Adrenal gland (tissue), 12 donors: ENCODE measurements around the gene CNNM4. TPM values are rescaled to one million over a fixed set of nuclear protein-coding genes. Genes with fewer than 3 reads are reported as not detected.

Experiments used
- DNase-seq, 7 donors: peaks; one replicate each; pipeline ENCODE4 v3.0.0-alpha.2; 2019 to 2020
- H3K27ac ChIP-seq, 5 donors: fragments of 200-600 bp; sonication (generic) in 4 of 5; 1 replicate in 3 of 5; 2 replicates in 2 of 5; pipeline versions ENCODE4 v1.5.1 to v1.8.0; 2016 to 2020; ENCODE audit warnings: mild to moderate bottlenecking in 1 of 5
- H3K27me3 ChIP-seq: fragments of 200-600 bp; 2 replicates; pipeline ENCODE4 v1.8.0; 2021
- H3K36me3 ChIP-seq, 2 donors: fragments of 200-600 bp; replicated peaks in 1 of 2; 1 replicate in 1 of 2; 2 replicates in 1 of 2; pipeline versions ENCODE4 v1.5.1 to v1.8.0; 2018 to 2022
- H3K4me1 ChIP-seq, 2 donors: fragments of 200-600 bp; replicated peaks in 1 of 2; 1 replicate in 1 of 2; 2 replicates in 1 of 2; pipeline versions ENCODE4 v1.5.1 to v1.8.0; 2018 to 2021
- H3K4me3 ChIP-seq, 4 donors: fragments of 200-600 bp; sonication (generic) in 3 of 4; one replicate each; pipeline ENCODE4 v1.5.1; 2016 to 2018
- H3K9me3 ChIP-seq, 3 donors: fragments of 200-600 bp; sonication (generic) in 1 of 3; replicated peaks in 1 of 3; 1 replicate in 2 of 3; 2 replicates in 1 of 3; pipeline versions ENCODE4 v1.5.1 to v1.8.0; 2016 to 2021
- POLR2A ChIP-seq, 2 donors: fragments of 450-650 bp; IDR thresholded peaks; one replicate each; pipeline ENCODE4 v1.6.1; 2017; ENCODE audit warnings: antibody characterized with exemption in 2 of 2, mild to moderate bottlenecking in 2 of 2, moderate library complexity in 1 of 2
- WGBS, 4 donors: extraction: QIAGEN DNeasy Blood & Tissue Kit in 2 of 4; methylation state at CpG; one replicate each; pipeline versions ENCODE4 v1.1.5 to v1.1.7; 2013 to 2017; 5-methylcytosine and 5-hydroxymethylcytosine counted together
- intact Hi-C, 2 donors: fragments of 100-400 bp; cut with DNase I; formaldehyde crosslinking; loops; one replicate each; pipeline versions ENCODE4 v1.14.1 to v1.15.0; 2022 to 2023
- polyA plus RNA-seq, 3 donors: library from polyadenylated mRNA; stranded (reverse); fragments of 200-250 nt in 2 of 3; fragments of 350-450 nt in 1 of 3; fragmentation: Illumina TruSeq in 1 of 3; extraction: RNeasy Lipid Tissue Mini Kit (QIAGEN cat#74804) in 1 of 3; gene quantifications; one replicate each; pipeline ENCODE4 v1.2.3, GENCODE V29; 2013 to 2014
- total RNA-seq, 9 donors: library from RNA; depleted of rRNA in 4 of 9; stranded (reverse); fragments of >200 nt in 4 of 9; fragments of 120-200 nt in 1 of 9; fragmentation: NEBNext Ultra II Directional in 1 of 9; extraction: Animal tissue kit (Norgen Biotek cat#: 25700) in 1 of 9; gene quantifications; one replicate each; pipeline versions ENCODE4 v1.1.0 to v1.2.4, GENCODE V29; 2013 to 2023
- TF ChIP-seq, protein P1 (sequence below), 6 experiments: fragments of 450-650 bp in 4 of 6; fragments of 200-600 bp in 2 of 6; sonication (generic) in 1 of 6; IDR thresholded peaks; 1 replicate in 5 of 6; 2 replicates in 1 of 6; pipeline versions ENCODE4 v1.5.1 to v1.8.0; 2016 to 2021; ENCODE audit warnings: antibody characterized with exemption in 6 of 6, mild to moderate bottlenecking in 2 of 6, moderate library complexity in 1 of 6
- donor health status: healthy with polysubstance abuse.
- donor health status: Bipolar disorder and iron deficiency.
- donor health status: DM: yes; HTN: yes; CAD: no.
- donor health status: DM: no; HTN: no; CAD: no.
- donor health status: DM: no; HTN: no; CAD: no.
- donor health status: DM: yes; HTN: yes; CAD: no.

CNNM4 gene
- total and polyA plus RNA-seq, 12 donors = 2.2 to 7.7 (median 4.4) TPM

DNA sequence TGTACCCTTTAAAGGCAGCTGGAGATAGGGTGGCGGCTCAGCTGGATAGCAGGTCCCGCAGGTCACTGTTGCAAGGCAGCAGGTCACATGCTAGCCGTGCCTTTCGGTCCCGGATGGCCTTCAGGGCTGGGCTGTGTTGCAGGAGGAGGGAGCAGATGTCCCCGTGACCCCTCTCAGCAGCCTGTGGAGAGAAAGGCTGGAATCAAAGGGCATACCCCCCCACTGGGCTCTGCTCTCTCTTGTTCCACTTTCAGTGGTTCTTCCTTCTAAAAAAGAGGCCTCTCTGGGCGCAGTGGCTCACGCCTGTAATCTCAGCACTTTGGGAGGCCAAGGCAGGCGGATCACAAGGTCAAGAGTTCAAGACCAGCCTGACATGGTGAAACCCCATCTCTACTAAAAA is 87.6 kb downstream of the CNNM4 start:
- peak in 6 of 7 donors; percentile 72 to 91 (median 85) for DNase-seq
- Histone ChIP-seq H3K27me3 (no peaks in the 10 kb centered on the region), H3K4me1 (peaks cover 5 to 10% of the 10 kb centered on the region in 2 donors), H3K9me3 (no peaks in the 10 kb centered on the region), H3K27ac (peak overlapping the region in 3 of 5 donors; percentile 32 to 53 (median 52)), H3K36me3 (peaks cover 0 to 49% of the 10 kb centered on the region in 2 donors), H3K4me3 (no peak overlapping the region)
- intact Hi-C loops = no loop called here
- TF ChIP-seq POLR2A (IDR thresholded peaks at IDR 0.05) = no peak
- TF ChIP-seq, protein P1, sequence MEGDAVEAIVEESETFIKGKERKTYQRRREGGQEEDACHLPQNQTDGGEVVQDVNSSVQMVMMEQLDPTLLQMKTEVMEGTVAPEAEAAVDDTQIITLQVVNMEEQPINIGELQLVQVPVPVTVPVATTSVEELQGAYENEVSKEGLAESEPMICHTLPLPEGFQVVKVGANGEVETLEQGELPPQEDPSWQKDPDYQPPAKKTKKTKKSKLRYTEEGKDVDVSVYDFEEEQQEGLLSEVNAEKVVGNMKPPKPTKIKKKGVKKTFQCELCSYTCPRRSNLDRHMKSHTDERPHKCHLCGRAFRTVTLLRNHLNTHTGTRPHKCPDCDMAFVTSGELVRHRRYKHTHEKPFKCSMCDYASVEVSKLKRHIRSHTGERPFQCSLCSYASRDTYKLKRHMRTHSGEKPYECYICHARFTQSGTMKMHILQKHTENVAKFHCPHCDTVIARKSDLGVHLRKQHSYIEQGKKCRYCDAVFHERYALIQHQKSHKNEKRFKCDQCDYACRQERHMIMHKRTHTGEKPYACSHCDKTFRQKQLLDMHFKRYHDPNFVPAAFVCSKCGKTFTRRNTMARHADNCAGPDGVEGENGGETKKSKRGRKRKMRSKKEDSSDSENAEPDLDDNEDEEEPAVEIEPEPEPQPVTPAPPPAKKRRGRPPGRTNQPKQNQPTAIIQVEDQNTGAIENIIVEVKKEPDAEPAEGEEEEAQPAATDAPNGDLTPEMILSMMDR (IDR thresholded peaks at IDR 0.05) = no peak
- 34 to 51% (median 44%) methylated on average over 4 to 9 of the region's 9 CpGs for WGBS, 4 donors

DNA sequence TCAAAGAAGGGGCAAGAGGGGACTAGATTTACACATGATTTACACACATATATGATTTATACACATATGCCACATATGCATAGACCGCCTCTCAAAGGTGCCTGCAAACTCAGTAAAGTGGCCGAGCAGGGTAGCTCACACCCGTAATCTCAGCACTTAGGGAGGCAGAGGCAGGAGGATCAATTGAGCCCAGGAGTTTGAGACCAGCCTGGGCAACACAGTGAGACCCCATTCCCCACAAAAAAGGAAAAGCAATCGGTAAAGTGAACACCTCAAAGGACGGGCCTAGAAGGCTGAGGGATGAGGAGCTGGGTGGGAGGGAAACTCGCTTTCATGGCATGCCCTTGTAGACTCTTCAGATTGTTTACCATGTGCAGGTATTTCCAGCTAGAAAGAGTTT is 92.0 kb downstream of the CNNM4 start:
- Histone ChIP-seq H3K36me3 (peaks cover 0 to 46% of the 10 kb centered on the region in 2 donors), H3K27ac (no peak overlapping the region), H3K4me3 (no peak overlapping the region), H3K27me3 (no peaks in the 10 kb centered on the region), H3K9me3 (no peaks in the 10 kb centered on the region), H3K4me1 (peaks cover 21 to 22% of the 10 kb centered on the region in 2 donors)
- DNase-seq = no peak
- intact Hi-C loops = no loop called here
- WGBS, 4 donors = 86 to 98% (median 96%) methylated on average over 6 of the region's 6 CpGs
- TF ChIP-seq, protein P1 (IDR thresholded peaks at IDR 0.05) = no peak
- TF ChIP-seq POLR2A (IDR thresholded peaks at IDR 0.05) = no peak

DNA sequence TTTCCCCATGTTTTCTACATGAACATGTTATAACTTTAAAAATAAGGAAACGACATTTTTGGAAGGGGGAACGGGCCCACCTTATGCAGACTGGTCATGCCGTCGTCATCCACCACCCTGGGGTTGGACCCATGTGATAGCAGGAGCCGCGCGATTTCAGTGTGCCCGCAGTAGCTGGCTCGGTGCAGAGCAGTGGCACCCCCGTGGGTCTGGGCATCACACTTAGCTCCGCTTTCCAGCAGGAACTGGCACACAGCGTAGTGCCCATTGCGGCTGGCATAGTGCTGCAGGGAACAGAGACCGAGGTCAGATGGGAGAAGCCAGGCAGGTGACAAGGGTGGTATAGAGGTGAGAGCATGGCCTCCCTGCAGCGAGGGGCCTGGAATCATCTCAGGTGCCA is 92.6 kb downstream of the CNNM4 start:
- peaks cover 0 to 40% of the 10 kb centered on the region in 2 donors for H3K36me3 ChIP-seq
- intact Hi-C loops = no loop called here

DNA sequence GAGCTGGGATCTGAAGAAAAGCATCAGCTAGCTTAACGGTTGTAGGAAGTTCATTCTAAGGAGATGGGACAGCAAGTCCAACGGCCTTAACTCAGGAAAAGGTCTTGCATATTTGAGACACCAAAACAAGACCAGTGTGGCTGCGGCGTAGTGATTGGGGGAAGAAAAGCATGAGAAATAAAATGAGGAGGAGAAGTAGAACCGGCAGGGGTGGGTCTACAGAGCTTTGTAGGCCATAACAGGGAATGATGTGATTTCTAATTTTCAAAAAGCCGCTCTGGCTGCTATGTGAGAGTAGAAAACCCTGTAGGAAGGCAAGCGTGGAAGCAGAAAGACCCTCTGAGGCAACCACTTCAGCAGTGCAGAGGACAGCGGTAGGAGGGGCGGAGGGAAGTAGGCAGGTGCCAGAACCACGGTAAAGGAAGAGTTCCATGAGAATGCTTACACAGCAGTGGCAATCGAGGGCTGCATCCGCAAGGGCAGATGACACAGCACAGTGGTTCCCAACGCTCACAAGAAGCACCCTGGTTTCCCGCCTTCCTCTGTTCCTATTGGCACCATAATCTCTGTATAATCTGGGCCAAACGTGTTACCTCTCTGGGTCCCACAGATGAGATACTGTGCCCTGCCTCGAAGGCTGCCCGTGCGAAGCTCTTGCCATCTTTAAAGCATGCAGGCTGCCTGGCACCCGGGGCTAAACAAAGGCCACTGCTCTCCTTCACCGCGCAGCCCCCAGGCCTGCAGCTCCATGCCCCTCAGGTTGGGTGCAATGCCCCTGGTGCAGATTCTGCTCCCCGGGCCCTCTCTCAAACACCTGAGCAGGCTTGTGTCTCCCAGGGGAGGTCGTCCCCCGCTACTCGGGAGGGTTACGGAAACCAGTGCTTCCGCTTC is 96.3 kb downstream of the CNNM4 start:
- Histone ChIP-seq H3K36me3 (peaks cover 0 to 40% of the 10 kb centered on the region in 2 donors), H3K9me3 (no peaks in the 10 kb centered on the region), H3K27ac (peak overlapping the region; percentile 48 to 75 (median 68)), H3K27me3 (no peaks in the 10 kb centered on the region), H3K4me3 (peak overlapping the region; percentile 28 to 81 (median 68)), H3K4me1 (peaks cover 12 to 33% of the 10 kb centered on the region in 2 donors)
- DNase-seq = peak in 1 of 7 donors; percentile 42
- intact Hi-C loops = no loop called here
- 18 to 32% (median 21%) methylated on average over 15 to 27 of the region's 27 CpGs for WGBS, 4 donors
- TF ChIP-seq, protein P1 (IDR thresholded peaks at IDR 0.05) = peak in 1 of 6 experiments; percentile 3
- TF ChIP-seq POLR2A (IDR thresholded peaks at IDR 0.05) = no peak

More for the DNA sequence above, 92.6 kb downstream of the CNNM4 start:
- Histone ChIP-seq H3K4me1 (peaks cover 17% of the 10 kb centered on the region in 2 donors), H3K9me3 (no peaks in the 10 kb centered on the region), H3K27me3 (no peaks in the 10 kb centered on the region), H3K4me3 (no peak overlapping the region), H3K27ac (no peak overlapping the region)
- DNase-seq = no peak
- 94 to 97% (median 95%) methylated on average over 12 to 15 of the region's 15 CpGs for WGBS, 4 donors
- no peak for TF ChIP-seq POLR2A (IDR thresholded peaks at IDR 0.05)
- TF ChIP-seq, protein P1 (IDR thresholded peaks at IDR 0.05) = no peak
